CD4-positive, alpha-beta T cell treated with Interleukin-17A for 4 hours (primary cell): ENCODE results near the gene HS3ST2.
"Not testable (repeated sequence)": the region's sequence is repeated elsewhere in the genome, so short reads cannot be mapped to it uniquely, and the experiment has no call there.

Experiments used
- DNase-seq: peaks from one replicate; pipeline ENCODE4 v3.0.0-alpha.2; 2020; ENCODE audit warnings: mixed read lengths

HS3ST2 gene

DNA sequence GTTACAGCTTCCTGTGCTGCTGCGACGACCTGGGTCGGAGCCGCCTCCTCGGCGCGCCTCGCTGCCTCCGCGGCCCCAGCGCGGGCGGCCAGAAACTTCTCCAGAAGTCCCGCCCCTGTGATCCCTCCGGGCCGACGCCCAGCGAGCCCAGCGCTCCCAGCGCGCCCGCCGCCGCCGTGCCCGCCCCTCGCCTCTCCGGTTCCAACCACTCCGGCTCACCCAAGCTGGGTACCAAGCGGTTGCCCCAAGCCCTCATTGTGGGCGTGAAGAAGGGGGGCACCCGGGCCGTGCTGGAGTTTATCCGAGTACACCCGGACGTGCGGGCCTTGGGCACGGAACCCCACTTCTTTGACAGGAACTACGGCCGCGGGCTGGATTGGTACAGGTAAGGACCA, 746 bp downstream of the HS3ST2 start:
- DNase-seq: no peak

DNA sequence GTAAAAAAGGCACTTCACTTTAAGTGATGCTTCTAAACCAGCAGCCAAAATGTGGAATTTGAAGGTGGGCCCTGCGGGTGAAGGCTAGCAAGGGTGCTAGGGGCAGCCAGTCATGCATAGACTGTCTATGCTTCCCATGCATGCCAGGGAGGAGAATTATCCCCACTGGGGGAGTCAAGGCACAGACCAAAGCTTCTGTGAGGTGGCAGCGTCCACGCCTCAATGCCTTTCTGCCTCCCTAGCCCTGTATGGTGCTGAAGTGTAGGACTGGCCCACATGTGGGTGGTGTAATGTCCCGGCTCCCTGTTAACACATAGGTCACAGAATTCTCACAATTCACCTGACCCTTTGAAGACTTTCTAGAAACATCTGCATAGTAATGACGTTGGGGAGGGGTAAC, 1.9 kb downstream of the HS3ST2 start:
- no peak for DNase-seq

DNA sequence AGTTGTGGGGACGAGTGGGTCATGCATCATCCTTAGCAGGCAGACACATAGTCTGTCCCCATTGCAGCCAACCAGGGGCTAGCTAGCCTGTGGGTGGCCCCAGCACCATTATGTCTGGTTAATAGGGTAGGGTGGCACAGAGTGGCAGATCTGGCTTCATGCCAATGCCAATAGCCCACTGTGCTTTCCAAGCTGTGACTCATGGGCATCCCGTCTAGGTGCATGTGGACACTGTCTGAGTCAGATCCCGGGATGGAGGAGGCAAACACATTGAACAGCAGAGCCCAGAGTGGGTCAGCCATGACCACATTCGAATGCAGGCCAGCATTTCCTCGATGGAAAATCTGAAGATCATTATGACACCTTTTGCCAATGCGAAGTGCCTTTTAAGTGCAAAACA, 2.5 kb downstream of the HS3ST2 start:
- no peak for DNase-seq

DNA sequence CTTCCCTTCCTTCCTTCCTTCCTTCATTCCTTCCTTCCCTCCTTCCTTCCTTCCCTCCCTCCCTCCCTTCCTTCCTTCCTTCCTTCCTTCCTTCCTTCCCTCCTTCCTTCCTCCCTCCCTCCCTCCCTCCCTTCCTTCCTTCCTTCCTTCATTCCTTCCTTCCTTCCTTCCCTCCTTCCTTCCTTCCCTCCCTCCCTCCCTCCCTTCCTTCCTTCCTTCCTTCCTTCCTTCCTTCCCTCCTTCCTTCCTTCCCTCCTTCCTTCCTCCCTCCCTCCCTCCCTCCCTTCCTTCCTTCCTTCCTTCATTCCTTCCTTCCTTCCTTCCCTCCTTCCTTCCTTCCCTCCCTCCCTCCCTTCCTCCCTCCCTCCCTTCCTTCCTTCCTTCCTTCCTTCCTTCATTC, 4.8 kb downstream of the HS3ST2 start:
- DNase-seq: not testable (repeated sequence)

GRCh38 chr16:22838681-22839080, 24.7 kb downstream of the HS3ST2 start:
- no peak for DNase-seq

- not testable (repeated sequence) for DNase-seq
Observed at GRCh38 chr16:22842031-22842430, 28.1 kb downstream of the HS3ST2 start.

DNA sequence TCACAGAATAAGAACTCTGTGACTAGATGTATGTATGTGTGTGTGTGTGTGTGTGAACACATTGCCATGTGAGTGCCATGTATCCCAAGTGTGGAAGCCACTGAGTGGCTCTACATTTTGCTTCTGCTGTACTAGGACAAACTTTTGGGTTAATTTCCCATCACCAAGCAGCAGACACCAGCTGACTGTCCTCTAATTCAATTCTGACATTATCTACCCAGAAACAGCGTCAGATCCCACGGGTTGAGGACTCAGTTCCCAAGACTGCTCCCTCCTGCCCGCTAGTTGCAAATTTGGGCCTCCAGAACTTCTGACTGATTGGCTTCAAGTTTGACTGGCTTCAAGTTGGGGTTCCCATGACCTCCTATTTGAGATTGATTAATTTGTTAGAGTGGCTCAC, 29.2 kb downstream of the HS3ST2 start:
- no peak for DNase-seq

DNA sequence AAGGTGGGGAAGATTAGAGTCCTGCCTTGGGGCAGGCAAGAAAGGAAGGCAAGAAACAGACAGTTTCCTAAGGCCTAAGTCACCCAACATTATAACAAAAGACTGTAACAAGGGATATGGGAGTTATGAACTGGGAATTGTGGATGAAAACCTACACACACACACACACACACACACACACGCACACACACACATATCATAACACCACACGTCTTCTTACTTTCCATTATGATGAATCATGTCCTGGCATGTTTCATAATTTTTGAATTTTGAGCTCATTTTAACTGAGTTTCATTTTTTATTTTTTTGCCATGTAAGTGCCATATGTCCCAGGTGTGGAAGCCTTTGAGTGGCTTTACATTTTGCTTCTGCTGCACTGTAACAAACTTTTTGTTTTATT, 29.9 kb downstream of the HS3ST2 start:
- DNase-seq: no peak

- no peak for DNase-seq
Observed at GRCh38 chr16:22844416-22844815, 30.5 kb downstream of the HS3ST2 start.

- DNase-seq: no peak
Observed at GRCh38 chr16:22847100-22847499, 33.1 kb downstream of the HS3ST2 start.

DNA sequence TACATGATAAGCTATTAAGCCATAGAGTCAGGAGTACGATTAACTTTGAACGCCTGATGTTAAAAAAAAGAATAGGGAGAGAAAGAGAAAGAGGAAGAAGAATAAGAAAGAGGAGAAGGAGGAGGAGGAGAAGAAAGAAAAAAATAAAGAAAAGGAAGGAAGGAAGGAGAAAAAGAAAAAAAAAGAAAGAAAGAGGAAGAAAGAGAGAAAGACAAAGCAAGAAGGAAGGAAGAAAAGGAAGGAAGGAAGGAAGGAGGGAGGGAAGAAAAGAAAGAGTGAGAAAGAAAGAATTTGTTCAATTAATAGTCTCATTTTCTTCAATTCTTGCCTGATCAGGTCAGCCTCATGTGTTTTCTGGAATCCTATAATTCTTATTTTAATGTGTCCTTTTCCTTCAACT, 33.7 kb downstream of the HS3ST2 start:
- no peak for DNase-seq

DNA sequence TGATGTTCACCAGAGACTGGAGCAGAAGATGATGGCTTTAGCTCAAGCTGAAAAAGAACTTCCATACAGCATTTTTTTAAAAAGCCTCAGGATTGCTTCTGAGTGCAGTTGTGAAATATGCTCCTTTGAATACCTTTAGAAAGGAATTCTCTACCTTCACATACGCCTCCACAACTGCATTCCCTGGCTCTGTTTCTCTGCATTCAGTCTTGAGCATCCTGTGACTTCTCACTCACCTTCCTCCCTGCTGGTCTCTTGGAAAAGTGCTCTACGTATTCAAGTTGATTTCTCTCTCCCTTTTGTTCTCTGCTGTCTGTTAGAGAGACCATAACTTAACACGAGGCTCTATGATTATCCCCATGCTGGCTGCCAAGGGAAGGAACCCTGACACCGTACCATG, 34.5 kb downstream of the HS3ST2 start:
- DNase-seq: no peak

DNA sequence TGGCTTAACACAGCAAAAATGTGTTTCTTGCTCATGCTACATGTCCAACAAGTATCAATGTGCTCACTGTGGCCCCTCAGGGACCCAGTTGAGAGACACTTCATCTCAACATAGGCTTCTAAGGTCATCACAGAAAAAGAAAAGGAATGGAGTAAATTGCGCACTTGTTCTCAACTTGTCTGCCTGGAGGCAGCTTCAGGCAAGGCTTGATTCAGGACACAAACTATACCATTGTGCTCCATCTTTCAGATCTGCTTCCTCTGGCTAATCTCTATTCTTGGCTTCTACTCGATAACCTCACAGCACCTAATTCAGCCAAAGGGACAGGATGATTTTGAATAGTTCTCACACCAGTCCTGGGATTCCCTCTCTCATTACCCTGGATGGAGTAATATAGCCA, 35.6 kb downstream of the HS3ST2 start:
- no peak for DNase-seq

DNA sequence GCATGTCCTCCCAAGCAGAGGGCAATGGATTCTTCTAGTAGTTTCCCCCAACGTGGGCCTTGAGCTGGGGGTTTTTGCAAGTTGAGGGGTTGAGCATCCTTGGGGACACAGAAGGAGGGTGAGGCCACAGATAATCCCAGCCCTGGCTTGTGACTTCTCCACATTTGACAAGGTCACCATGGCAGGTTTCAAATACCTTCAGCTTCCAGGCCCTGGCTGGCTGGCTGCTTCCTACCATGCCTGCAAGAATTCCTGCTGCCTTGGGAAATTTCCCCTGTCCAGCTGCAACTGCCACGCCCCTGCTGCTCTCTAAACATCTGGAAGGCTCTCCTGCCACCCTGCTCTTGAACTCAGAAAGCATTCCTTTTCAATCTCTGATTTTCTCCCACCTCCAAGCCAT, 41.3 kb downstream of the HS3ST2 start:
- DNase-seq: no peak

GRCh38 chr16:22857296-22858025, 43.5 kb downstream of the HS3ST2 start:
- DNase-seq: no peak

DNA sequence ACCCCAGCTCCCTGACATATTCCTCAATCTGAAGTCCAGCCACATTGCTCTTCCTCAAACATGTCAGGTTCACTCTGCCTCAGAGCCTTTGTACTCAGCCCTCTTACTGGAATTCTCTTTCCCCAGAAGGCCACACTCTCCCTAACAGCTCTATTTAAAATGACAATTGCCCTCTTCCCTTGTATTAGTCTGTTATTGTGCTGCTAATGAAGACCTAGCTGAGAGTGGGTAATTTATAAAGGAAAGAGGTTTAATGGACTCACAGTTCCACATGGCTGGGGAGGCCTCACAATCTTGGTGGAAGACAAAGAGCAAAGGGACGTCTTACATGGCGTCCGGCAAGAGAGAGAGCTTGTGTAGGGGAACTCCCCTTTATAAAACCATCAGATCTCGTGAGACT, 46.0 kb downstream of the HS3ST2 start:
- DNase-seq: no peak

GRCh38 chr16:22861580-22861979, 47.6 kb downstream of the HS3ST2 start:
- DNase-seq: no peak

DNA sequence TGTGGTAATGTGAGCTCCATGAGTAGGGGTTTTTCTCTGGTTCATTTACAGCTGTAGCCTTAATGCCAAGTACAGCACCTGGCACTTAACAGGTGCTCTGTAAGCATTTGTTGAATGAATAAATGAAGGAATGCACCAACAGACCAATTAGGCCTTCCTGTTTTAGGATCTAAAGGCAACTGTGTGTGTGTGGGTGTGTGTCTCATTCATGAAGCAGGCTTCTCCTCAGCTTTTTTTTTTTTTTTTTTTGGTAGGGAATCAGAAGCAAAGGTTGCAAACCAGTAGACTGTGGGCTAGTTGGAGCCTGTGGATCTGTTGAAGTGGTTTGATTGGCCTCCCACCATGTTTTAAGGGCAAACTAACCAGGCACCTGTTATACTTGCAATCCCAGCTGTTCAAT, 48.1 kb downstream of the HS3ST2 start:
- DNase-seq: no peak

DNA sequence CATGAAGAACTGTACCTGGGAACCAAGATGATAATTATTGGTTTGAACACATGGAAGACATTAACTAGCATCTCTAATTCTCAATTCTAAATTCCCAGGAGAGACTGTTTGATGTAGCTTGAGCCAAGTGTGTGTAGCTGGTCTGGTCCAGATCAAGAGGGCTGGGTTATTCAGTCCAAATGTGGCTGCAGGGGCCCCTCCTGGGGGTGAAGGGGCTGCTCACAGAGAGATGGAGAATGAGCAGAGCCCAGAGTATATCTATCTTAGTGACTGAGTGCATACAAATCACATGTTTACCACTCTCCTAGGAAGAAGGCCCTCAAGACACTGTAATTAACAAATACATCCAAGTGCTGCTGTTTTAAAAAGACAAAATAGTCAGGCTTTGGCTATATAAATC, 50.4 kb downstream of the HS3ST2 start:
- no peak for DNase-seq

DNA sequence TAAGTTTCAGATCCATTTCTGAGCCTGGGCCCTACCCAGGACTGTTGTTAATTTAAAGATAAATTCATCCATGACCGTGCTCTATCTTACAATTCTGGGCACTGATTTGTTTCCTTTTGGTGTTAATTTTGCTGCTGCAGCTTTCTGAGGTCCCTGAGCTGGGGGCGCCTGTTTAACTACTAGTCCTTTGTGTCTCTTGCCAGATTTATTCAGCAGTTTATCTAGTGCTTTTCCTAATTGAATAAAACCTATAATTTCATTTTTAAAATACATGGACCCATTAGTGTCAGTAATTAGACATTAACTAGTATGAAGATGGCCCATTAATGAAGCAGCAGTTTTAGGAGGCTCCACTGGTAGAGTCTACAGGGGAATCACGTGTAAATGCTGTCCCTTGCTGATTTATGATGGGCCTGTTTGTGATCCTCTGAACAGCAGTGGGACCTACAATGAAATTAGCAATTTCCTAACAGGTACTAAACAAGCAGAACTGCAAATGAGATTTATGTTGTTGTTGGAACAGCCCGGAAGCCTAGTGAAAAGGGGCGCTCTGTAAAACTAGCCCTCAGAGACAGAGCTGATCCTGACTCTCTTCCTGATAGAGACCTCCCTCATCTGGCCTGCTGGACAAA, 54.7 kb downstream of the HS3ST2 start:
- no peak for DNase-seq

DNA sequence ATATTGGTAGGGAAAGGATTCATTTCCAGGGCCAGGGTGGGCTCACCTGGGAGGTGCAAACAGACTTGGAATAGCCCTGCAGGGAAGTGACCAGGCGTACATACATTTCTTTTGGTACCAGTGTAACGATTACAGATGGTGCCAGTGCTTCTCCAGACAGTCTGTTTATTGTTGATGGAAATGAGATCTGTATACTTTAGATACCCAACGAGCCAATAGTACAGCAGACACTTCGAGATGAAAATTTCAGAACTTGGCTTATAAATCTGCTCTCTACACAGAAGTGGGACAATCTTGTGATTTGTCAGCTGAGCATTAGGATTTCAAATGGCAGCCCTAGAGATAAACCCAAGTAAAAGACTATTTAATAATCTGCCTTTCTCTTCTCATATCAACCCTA, 57.9 kb downstream of the HS3ST2 start:
- no peak for DNase-seq

- no peak for DNase-seq
Observed at GRCh38 chr16:22874394-22874793, 60.4 kb downstream of the HS3ST2 start.

DNA sequence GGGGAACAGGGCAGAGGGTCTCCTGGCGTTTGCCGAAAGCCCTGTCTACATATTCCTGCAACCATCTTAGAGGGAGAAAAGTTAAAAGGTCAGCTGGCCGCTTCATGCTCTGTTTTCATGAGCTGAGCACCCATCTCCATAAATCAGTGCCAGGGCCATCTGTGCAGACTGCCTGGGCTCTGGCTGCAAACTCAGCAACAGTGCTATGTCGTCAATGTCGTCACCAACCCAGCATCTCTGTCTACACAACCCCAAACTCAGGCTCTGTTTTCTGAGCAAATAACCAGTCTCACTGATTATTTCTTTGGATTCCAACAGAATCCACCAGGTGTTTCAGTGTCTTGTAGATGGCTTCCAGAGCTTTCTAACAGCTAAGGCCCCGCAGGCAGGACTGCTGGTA, 65.0 kb downstream of the HS3ST2 start:
- no peak for DNase-seq

GRCh38 chr16:22879466-22879865, 65.5 kb downstream of the HS3ST2 start:
- no peak for DNase-seq

DNA sequence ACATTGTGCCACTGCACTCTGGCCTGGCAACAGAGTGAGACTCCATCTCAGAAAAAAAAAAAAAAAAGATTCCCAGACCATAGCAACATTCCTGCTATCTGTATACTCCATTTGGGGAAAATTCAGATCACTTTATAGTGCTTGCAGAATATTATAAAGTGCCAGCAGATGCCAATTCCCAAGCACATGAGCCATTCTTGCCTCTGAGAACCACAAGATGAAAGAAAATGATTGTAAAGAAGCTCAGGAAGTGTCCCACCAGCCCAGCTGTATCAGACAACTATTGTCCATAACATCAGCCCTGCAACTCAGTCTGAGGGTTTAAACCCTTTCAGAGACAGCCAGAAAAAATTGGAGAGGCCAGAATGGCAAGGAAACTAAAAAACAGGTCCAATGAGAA, 69.0 kb downstream of the HS3ST2 start:
- no peak for DNase-seq
